Stimulated activated naive CD8-positive, alpha-beta T cell treated with anti-CD3 and anti-CD28 coated beads, Interleukin-15, Interleukin-2, amounts not matched to agents 100 ng/mL and 50 ng/mL, for 24 hours (primary cell): ENCODE data around the gene RCOR2.
A peak's percentile ranks its signal among the peaks of the same experiment; 100 is the strongest.
"Not testable (repeated sequence)": the region's sequence is repeated elsewhere in the genome, so short reads cannot be mapped to it uniquely, and the experiment has no call there.

Source experiments
- H3K27ac Mint-ChIP-seq: one replicate; pipeline ENCODE4 v1.8.0; 2021; ENCODE audit warnings: mild to moderate bottlenecking, mixed read lengths
- H3K27me3 Mint-ChIP-seq: one replicate; pipeline ENCODE4 v1.8.0; 2021; ENCODE audit warnings: mixed read lengths
- H3K36me3 Mint-ChIP-seq: one replicate; pipeline ENCODE4 v1.8.0; 2021; ENCODE audit warnings: low read depth, mixed read lengths
- H3K4me1 Mint-ChIP-seq: one replicate; pipeline ENCODE4 v1.8.0; 2021; ENCODE audit warnings: low read depth, mixed read lengths
- H3K4me3 Mint-ChIP-seq: one replicate; pipeline ENCODE4 v1.8.0; 2021; ENCODE audit warnings: mild to moderate bottlenecking, mixed read lengths
- H3K9me3 Mint-ChIP-seq: one replicate; pipeline ENCODE4 v1.8.0; 2021; ENCODE audit warnings: mixed read lengths

Gene RCOR2

GRCh38 chr11:63916837-63917691, at the start of gene RCOR2:
Gene RCOR2, minus strand, starts transcription at chr11:63917164. Its CDS starts 708 bp downstream, at chr11:63916456.
- Mint-ChIP-seq H3K36me3 (no peaks in the 10 kb centered on the region), H3K27ac (no peak within 1 kb of the TSS), H3K27me3 (no peaks in the 10 kb centered on the region), H3K9me3 (no peaks in the 10 kb centered on the region), H3K4me1 (peaks cover 12% of the 10 kb centered on the region), H3K4me3 (peak within 1 kb of the TSS; percentile 78)

DNA sequence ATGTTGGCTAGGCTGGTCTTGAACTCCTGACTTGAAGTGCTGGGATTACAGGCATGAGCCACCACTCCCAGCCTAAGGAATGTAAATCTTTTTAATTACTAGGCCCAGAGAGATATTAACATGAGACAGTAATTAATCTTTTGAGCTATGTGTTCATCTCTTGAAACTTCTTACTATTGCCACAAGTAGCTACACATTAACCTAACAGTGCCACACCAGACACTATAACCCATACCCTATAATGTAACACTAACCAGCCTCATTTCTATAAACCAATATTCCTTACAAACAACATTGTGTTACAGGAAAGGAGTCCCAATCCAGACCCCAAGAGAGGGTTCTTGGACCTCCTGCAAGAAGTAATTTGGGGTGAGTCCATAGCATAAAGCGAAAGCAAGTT, 49.5 kb upstream of the RCOR2 start:
- Mint-ChIP-seq H3K36me3 (no peaks in the 10 kb centered on the region), H3K27ac (no peak overlapping the region), H3K4me3 (no peak overlapping the region), H3K27me3 (no peaks in the 10 kb centered on the region), H3K9me3 (no peaks in the 10 kb centered on the region), H3K4me1 (peaks cover 4% of the 10 kb centered on the region)

GRCh38 chr11:63963895-63964294, 46.9 kb upstream of the RCOR2 start:
- peaks cover 13% of the 10 kb centered on the region for H3K4me1 Mint-ChIP-seq
- not testable (repeated sequence) for H3K9me3 Mint-ChIP-seq, H3K27ac Mint-ChIP-seq, H3K4me3 Mint-ChIP-seq, H3K36me3 Mint-ChIP-seq, H3K27me3 Mint-ChIP-seq

- Mint-ChIP-seq H3K36me3 (no peaks in the 10 kb centered on the region), H3K4me3 (no peak overlapping the region), H3K9me3 (no peaks in the 10 kb centered on the region), H3K27ac (no peak overlapping the region), H3K4me1 (peaks cover 13% of the 10 kb centered on the region), H3K27me3 (no peaks in the 10 kb centered on the region)
Measured at GRCh38 chr11:63961608-63962412, 44.8 kb upstream of the RCOR2 start.

DNA sequence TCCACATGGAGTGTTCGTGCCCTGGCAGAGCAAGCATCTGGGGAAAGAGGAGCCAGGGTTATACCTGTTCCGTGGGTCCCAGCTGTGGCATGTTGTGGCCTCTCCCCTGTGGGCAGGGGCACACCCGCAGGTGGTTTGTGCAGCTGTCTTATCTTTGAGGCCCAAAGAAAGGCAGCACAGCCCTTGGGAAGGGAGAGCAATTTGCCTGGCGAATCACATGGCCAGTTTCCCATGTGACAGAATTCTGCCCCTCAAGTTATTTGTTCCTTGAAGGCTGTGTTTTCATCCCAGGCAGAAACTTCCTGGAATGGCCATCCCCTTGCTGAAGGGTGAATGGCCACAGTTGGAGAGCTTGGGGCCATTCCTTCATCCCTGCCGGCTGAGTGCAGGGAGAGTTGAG, 41.0 kb upstream of the RCOR2 start:
- Mint-ChIP-seq H3K4me3 (no peak overlapping the region), H3K36me3 (peaks cover 22% of the 10 kb centered on the region), H3K27ac (no peak overlapping the region), H3K4me1 (peaks cover 13% of the 10 kb centered on the region), H3K27me3 (no peaks in the 10 kb centered on the region), H3K9me3 (no peaks in the 10 kb centered on the region)

DNA sequence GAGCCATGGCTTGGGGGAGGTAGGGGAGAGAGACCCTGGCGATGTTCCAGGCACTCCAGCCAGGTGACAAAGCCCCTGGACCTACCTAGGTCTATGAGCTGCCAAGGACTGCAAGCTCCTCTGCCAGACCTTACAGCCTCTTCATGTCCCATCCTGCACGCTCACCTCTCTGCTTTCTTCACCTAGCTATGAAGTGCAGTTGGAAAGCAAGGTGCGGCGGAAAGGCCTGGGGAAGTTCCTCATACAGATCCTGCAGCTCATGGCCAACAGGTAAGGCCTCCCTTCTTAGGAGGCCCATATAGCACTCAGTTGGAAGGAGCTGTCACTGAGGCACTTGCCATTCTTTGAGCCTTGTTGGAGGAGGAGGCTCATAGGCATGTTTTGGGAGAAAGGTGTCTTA, 35.6 kb upstream of the RCOR2 start:
- peaks cover 32% of the 10 kb centered on the region for H3K36me3 Mint-ChIP-seq
- H3K27ac Mint-ChIP-seq, result no peak overlapping the region
- H3K27me3 Mint-ChIP-seq, result no peaks in the 10 kb centered on the region
- H3K4me1 Mint-ChIP-seq, result peaks cover 22% of the 10 kb centered on the region
- H3K4me3 Mint-ChIP-seq, result no peak overlapping the region
- H3K9me3 Mint-ChIP-seq, result no peaks in the 10 kb centered on the region

DNA sequence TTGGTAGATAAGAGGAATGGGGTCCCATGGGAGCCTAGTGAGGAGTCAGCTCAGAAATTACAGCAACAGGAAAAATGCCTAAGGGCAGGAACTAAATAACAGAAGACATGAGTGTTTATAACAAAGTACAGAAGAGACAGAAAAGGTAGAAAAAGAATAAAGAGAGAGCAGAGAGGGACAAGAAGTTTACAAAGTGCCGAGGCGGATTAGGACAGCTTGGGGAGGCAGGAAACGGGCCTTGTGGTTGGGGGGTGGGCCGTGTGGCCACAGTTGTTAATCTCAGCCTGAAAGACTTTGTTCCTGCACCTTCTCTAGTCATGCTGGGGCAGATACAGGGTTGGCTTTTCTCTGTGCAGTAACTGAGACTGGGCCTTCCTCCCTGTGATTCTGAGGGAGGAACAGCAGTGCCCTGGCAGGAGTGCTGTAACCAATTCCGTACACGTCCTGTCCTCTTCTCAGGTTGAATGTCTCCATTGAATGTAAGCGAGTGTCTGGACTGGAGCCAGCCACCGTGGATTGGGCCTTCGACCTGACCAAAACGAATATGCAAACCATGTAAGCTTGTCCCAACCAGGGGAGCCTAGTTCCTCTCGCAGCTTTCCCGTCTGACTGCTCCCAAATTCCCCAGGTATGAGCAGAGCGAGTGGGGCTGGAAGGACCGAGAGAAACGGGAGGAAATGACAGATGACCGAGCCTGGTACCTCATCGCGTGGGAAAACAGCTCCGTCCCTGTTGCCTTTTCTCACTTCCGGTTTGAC, 35.0 kb upstream of the RCOR2 start:
- Mint-ChIP-seq H3K4me3 (peak overlapping the region; percentile 1), H3K36me3 (peaks cover 37% of the 10 kb centered on the region)

GRCh38 chr11:63945477-63946163, 28.7 kb upstream of the RCOR2 start:
- Mint-ChIP-seq H3K27me3 (no peaks in the 10 kb centered on the region), H3K9me3 (no peaks in the 10 kb centered on the region), H3K4me3 (no peak overlapping the region), H3K36me3 (peaks cover 11% of the 10 kb centered on the region), H3K27ac (no peak overlapping the region), H3K4me1 (peaks cover 6% of the 10 kb centered on the region)

More for the DNA sequence above, 35.0 kb upstream of the RCOR2 start:
- H3K27ac Mint-ChIP-seq, result peak overlapping the region; percentile 69
- H3K4me1 Mint-ChIP-seq, result peaks cover 22% of the 10 kb centered on the region
- no peaks in the 10 kb centered on the region for H3K27me3 Mint-ChIP-seq
- H3K9me3 Mint-ChIP-seq, result no peaks in the 10 kb centered on the region

- no peaks in the 10 kb centered on the region for H3K27me3 Mint-ChIP-seq
- no peak overlapping the region for H3K4me3 Mint-ChIP-seq
- no peak overlapping the region for H3K27ac Mint-ChIP-seq
- H3K9me3 Mint-ChIP-seq, result no peaks in the 10 kb centered on the region
- H3K4me1 Mint-ChIP-seq, result peaks cover 11% of the 10 kb centered on the region
- H3K36me3 Mint-ChIP-seq, result peaks cover 13% of the 10 kb centered on the region
Measured at GRCh38 chr11:63944987-63945386, 28.0 kb upstream of the RCOR2 start.

DNA sequence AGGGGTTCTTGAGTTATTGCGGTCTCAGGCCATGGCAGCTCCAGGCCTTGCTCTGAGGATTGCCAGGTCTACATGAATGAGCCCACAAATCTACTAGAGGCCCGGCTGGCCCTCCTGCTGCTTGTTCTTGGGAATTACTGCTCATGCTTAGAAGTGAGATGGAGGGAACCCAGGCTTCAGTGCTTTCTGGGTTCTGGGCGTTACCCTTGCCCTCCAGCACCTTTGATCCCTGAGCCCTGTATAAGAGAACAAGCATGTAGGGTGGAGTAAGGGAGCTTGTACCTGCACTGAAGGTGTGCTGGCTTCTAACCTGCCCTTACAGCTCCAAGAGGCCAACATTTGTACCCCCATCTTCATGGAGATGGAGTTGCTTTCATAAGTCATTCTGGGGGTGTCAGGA, 25.8 kb upstream of the RCOR2 start:
- peaks cover 22% of the 10 kb centered on the region for H3K4me1 Mint-ChIP-seq
- H3K27me3 Mint-ChIP-seq, result no peaks in the 10 kb centered on the region
- H3K4me3 Mint-ChIP-seq, result no peak overlapping the region
- H3K36me3 Mint-ChIP-seq, result peaks cover 13% of the 10 kb centered on the region
- H3K27ac Mint-ChIP-seq, result no peak overlapping the region
- H3K9me3 Mint-ChIP-seq, result no peaks in the 10 kb centered on the region

DNA sequence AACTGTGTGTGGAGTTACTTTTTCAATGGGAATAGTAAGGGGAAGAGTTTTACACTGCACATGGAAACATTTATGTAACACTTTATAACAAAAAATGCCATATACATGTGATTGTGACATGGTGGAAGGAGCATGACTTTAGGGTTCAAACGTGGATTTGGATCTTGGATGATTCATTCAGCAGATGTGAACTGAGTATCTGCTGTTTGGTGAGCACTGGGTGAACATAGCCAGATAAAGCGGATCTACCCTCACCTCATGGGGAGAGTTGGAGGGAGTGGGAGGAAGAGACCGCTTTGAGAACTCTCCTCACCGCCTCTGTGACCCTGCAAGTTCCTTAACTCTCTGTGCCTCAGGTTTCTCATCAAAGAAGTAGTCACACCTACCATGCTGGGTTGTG, 24.9 kb upstream of the RCOR2 start:
- peaks cover 8% of the 10 kb centered on the region for H3K36me3 Mint-ChIP-seq
- no peak overlapping the region for H3K4me3 Mint-ChIP-seq
- peaks cover 26% of the 10 kb centered on the region for H3K4me1 Mint-ChIP-seq
- H3K9me3 Mint-ChIP-seq, result no peaks in the 10 kb centered on the region
- no peaks in the 10 kb centered on the region for H3K27me3 Mint-ChIP-seq
- H3K27ac Mint-ChIP-seq, result no peak overlapping the region

- Mint-ChIP-seq H3K4me3 (peak overlapping the region; percentile 51), H3K36me3 (peaks cover 4% of the 10 kb centered on the region), H3K27ac (no peak overlapping the region), H3K9me3 (no peaks in the 10 kb centered on the region), H3K27me3 (no peaks in the 10 kb centered on the region), H3K4me1 (peaks cover 26% of the 10 kb centered on the region)
Measured at GRCh38 chr11:63940786-63941185, 23.8 kb upstream of the RCOR2 start.

DNA sequence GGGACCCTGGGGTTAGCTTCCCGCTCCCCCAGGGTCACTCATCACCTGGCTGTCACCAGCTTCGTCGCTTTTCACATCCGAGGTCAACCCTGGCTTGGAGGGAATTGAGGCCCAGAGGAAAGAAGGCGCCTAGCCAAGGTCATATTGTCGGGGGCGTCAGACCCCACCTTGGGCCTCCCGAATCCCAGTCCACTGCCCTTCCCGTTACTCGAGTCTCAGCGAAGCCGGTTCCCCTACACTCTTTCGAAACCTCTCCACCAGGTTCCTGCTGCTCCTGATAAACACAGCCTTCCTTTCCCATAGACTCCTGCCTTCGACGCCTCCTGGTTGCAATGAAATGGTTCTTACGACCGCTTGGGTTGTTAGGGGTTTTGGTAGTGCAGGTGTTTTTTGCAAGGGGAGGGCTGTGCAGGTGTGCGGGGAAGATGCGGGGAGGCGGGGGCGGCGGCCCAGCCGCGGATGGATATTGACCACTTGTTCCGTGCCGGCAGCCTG, 22.5 kb upstream of the RCOR2 start:
- H3K9me3 Mint-ChIP-seq, result no peaks in the 10 kb centered on the region
- peaks cover 26% of the 10 kb centered on the region for H3K4me1 Mint-ChIP-seq
- H3K27me3 Mint-ChIP-seq, result no peaks in the 10 kb centered on the region
- peaks cover 4% of the 10 kb centered on the region for H3K36me3 Mint-ChIP-seq
- peak overlapping the region; percentile 83 for H3K27ac Mint-ChIP-seq
- H3K4me3 Mint-ChIP-seq, result peak overlapping the region; percentile 88
